ENCODE measurements around the gene MAP4K4.
"Not testable (repeated sequence)": the region's sequence is repeated elsewhere in the genome, so short reads cannot be mapped to it uniquely, and the experiment has no call there.

The MAP4K4 gene

DNA sequence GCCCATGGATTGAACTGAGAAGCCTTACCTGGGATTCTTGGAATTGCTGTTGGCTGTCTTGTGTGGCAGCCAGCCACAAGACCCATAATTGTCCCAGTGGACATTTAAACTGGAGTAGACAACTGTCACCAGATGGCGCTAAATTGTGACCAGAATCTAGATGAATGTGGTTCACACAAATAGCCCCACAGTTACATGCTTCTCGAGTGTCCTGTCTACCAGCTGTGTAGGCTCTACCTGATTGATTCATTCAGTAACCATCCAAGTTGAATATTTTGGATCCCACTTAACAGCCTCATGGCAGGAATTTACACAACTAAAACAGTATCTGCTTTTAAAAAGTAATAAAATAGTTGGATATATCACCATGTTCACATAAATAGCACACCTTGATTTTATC, 73.2 kb downstream of the MAP4K4 start:
- DNase-seq: peak; percentile 34

DNA sequence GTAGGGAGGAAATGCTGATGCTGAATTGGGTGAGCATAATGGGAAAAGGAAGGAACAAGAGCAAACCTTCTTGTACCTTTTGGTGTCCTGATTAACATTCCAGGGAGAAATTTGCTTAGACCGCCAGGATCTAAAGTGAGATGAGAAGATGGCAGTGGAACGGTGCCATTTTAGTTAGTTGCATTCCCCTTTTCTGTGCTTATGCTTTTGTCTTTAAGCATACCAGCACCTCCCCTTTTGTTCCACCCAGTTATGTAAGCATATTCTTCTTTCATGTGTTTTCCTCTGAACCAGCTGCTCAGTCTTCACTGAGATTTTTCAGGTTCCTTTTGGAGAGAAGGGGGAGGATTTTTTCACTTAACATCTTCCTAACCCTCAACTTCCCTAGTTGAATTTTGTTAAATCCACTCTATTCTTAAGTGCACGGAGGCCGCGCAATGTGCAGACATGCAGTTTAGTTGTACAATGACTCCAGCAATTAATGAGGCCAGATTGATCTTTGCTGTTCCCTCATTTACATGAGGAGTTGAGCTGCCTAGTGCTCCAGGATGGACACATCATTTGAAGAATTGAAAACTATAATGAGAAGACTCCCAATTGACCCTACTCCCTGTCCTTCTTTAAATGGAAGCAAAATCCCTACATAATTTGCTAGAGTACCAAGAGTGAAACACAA, 73.9 kb downstream of the MAP4K4 start:
- DNase-seq: no peak

- DNase-seq: no peak
Measured at GRCh38 chr2:101771910-101772321, 74.4 kb downstream of the MAP4K4 start.

- no peak for DNase-seq
Measured at GRCh38 chr2:101773137-101773536, 75.6 kb downstream of the MAP4K4 start.

GRCh38 chr2:101773961-101774360, 76.5 kb downstream of the MAP4K4 start:
- not testable (repeated sequence) for DNase-seq

DNA sequence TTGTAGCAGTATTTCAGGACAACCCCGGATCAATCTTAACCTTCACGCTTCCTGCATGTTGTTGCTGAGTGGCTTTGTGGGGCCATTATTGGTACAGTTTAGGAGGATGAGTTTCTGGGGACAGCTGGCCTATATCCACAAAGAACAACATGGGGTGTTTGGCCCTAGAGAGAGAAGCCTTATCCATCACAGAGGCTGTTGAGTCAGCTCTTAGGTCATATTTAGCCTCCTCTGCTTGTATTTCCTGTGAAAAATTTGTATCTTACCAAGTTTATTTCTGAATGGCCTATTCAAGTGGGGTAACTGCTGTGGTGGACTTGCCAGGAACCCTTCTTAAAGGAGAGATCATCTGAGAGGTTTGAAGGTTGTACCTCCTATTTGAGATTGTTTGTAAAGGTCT, 77.6 kb downstream of the MAP4K4 start:
- no peak for DNase-seq

DNA sequence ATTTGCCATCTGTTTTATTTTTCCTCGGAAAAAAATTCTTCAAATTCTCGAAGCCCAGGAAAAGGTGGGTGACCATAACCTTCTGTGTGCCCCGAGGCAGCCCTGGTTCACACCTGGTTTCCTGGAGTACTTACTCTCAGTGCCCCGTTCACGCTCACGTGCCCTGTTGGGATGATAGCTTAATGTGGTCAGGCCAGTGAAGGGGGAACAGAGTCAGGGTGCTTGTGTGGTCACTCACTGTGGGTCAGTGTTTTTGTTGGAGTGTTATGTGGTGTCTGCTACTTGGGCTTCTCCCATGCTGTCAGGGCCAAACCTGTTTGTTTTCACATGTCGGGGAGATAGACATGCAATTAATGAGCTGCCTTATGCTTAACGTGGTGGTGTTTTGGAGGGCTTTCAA, 78.1 kb downstream of the MAP4K4 start:
- no peak for DNase-seq

DNA sequence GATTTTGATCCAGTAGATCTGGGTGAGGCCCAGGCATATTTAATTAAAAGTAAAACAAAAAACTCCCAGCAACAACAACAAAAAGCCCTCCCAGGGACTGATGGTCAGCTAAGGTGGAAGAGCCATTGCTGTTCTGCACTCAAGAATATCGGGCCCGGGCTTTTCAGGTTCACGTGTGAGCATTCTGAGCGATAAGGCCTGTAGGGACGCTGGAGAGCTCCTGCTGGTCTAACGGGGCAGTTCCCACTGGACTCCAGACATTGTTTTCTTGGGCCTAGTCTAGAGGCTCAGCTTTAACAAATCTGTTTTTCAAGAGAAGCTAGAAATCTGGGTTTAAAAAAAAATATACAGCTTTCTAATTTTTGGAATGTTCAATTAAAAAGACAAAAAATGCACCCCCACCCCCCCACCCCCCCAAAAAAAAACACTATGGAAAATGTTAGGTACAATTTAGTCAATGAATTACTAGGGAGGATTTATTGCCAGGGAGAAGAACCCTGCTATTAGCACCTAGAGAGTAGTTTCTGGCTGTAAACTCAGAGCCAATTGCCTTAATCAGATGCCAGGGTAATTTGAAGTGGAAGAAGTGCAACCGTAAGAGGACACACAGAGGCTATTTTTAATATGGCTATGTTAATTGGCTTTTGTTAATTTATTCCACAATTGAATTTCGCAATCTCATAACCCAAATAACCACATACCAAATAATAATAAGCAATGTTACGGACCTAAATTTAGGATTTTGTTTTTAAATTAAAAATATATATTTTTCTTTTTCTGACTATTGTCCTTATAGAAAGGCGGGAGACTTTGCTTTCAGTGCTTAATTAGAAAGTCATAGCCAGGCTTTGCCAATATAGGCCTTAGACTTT, 78.9 kb downstream of the MAP4K4 start:
- no peak for DNase-seq

- DNase-seq: no peak
Measured at GRCh38 chr2:101777337-101777736, 79.8 kb downstream of the MAP4K4 start.

DNA sequence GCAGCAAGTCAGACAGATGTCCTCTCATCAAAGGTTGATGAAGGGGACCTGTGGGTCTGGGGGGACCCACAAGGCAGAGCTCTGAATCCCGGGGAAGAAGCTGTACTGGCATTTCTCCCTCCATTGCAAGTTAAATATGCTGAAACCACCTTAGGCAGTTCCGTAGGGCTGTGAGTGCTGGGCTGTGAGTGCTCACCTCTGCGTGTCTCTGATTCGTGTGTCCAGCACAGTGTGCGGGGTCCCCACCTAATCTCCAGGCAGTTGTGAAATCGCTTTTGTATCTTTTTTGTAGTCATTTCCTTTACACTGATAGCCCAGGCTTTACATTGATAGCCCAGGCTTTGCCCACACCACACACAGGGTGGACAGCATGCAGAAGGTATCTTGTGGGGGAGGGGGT, 80.6 kb downstream of the MAP4K4 start:
- DNase-seq: no peak

DNA sequence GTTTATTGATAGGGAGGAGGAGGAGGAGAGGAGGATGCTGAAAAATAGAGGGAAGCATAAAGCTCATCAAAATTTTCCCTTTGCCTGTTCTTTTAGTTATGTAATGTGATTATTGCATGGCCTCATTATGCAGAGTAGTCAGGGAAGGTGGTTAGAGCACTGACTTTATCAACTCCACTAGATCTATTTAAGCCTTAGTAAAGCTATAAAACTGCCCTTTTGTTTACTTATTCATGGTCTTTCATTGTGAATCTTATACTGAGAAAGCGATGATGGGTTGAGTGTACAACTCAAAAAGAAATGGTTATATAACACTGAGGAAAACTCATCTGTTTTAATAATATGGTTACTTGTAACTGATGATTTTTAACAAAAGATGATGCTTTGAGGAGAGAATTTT, 81.7 kb downstream of the MAP4K4 start:
- DNase-seq: no peak

- DNase-seq: no peak
Measured at GRCh38 chr2:101779656-101780055, 82.1 kb downstream of the MAP4K4 start.

DNA sequence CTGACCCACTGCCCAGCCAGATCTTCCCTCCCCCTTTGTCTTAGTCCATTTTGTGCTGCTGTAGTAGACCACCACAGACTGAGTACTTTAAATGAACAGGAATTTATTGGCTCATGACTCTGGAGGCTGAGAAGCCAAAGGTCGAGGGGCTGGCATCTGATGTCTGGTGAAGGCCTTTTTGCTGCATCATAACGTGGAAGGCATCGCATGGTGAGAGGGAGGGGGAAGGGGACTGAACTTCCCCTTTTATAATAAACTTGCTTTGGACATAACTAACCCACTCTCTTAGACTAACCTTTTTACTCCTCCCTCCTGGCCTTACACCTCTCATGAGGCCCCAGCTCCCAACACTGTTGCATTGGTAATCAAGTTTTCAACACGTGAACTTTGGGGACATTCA, 83.8 kb downstream of the MAP4K4 start:
- no peak for DNase-seq

- no peak for DNase-seq
Measured at GRCh38 chr2:101781791-101782426, 84.4 kb downstream of the MAP4K4 start.

DNA sequence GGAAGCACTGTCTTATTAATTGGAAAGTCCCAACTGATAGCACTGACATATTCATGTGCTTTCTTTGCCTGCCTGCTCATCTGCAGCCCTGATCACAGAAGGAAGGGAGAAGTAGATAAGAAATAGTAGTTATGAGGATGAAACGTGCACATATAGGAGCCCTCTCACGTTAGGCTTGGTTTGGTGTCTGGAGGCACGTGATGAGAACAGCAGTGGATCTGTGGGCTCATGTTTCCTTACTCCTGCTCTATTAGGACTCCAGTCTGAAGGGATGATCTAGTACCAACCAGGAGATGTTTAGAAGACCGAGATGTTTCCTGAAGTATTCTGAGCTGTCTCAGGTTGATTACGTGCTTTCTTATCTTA, 84.9 kb downstream of the MAP4K4 start:
- no peak for DNase-seq

GRCh38 chr2:101787097-101787496, 89.6 kb downstream of the MAP4K4 start:
- DNase-seq: no peak

DNA sequence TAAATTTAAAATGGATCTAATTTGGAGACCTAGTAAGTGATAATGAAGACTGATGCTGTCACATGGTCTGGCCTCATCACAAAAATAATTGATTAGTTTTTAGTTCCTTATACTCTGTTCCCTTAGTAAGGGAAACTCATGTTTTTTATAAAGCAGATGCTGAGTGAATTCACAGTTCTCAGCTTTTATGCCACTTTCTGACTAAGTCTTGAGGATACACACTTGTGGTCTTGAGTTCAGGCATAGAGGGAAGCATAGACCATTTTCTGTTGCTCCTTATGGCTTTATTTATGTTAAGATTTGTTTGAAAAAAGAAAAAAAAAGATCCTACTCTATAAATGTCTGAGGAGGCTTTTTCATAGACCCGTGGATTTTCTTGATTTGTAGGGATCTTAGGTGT, 91.1 kb downstream of the MAP4K4 start:
- no peak for DNase-seq

DNA sequence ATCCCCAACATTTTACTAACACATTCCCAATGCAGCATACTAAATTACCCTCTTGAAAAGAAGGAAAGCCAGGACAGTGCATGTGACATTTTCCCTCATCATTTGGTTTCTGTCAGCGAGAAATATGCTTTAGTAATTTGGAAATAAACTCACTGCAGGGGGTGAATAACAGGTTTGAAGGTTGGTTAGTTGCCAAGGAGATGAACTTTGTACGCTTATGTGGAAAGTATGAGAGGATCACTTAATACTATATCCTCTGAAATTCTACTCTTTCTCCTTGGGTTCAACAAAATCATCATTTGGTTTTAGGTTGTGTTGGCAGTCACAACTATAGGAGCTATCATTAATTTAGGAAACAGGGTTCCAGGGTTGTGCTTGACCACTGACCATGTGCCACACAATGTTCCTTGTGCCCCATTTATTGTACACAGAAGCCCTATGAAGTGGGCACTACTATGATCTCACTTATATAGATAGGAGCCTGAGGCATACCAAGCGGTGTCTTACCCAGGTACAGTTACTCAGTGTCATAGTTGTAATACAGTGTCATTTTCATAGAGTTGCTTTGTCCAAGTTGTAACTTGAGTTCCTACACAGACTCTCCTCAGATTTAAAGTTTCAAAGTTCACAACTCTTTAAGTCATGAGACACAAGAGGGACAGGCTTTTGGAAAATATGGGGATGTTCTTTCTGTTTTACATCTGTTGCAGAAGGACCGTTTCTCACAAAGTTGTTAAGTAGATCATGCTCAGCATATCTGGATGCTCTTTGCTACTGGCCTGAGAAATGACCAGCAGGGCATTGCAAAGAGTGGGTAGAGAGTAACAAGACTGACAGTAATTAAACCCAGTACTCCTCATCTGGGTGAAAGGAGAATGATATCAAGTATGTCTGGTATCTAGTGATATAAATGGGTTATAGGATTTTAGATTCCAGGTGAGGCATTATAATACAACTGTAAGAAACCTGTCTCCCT, 91.8 kb downstream of the MAP4K4 start:
- DNase-seq: no peak

DNA sequence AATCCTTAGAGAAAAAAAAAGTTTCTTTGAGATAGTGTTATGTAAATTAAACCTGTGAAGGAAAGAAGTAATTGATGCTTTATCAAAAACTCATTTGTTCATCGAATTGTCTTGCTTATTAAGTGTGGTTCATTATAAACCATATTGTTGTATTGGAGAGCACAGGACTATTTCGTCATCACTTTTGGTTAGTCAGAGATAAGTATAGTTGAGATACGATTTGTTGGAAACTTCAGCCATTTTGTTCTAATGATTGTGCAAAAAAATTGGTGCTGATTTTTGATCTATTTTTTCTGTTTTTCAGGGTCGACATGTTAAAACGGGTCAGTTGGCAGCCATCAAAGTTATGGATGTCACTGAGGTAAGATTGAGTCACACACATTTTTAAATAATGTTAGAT, 92.9 kb downstream of the MAP4K4 start:
- DNase-seq: no peak

GRCh38 chr2:101790857-101791256, 93.3 kb downstream of the MAP4K4 start:
- DNase-seq: no peak

GRCh38 chr2:101792208-101792607, 94.7 kb downstream of the MAP4K4 start:
- no peak for DNase-seq

DNA sequence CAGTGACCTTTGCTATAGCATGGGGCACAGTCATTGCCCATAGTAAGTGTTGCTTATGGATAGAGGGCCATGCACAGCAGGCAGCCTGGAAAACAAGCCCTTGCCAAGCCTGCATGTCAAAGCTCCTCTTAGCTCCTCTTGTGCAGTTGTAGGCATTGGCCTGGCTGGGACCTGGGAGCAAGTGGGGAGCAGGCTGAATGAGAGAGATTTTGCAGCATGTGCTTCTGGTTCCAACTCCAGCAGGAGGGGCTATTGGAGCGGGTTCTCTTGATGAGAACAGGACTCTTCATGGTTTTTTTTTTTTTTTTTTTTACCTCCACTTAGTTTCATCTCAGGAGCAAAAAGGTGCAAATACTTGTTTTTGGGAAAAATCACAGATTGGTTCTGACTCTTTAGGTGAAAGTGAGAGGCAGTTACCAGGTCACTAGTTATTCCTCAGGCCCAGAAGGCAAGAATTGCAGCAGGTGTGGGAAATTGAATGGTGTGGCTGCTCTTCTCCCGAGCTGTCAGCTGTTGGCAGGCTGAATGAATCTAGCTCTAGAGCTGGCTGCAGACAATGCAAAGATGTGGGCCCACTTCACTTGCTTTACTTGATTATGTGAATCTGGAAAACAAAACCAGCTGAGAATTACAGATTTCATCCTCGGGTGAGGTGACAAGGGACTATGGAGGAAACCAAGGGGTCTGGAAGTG, 95.9 kb downstream of the MAP4K4 start:
- DNase-seq: no peak
